HepG2 (cell line): ENCODE data around the gene SCRG1. TPM values are rescaled to one million over a fixed set of nuclear protein-coding genes. Genes with fewer than 3 reads are reported as not detected.

Experiments used
- AGO1 ChIP-seq: fragments of 200-400 bp; formaldehyde crosslinking; IDR thresholded peaks from 2 replicates; pipeline ENCODE4 v1.6.1; 2017; ENCODE audit warnings: mild to moderate bottlenecking, low read depth, low read length, moderate library complexity; ENCODE audit not compliant: poor library complexity, severe bottlenecking
- ARID2 ChIP-seq: sonication (generic); formaldehyde crosslinking; IDR thresholded peaks from 2 replicates; pipeline ENCODE4 v1.8.1; 2022; ENCODE audit warnings: mild to moderate bottlenecking, missing genetic modification reagents, borderline replicate concordance
- HNF1A ChIP-seq, 2 experiments: sonication (generic) in 1 of 2; formaldehyde crosslinking in 1 of 2; IDR thresholded peaks; 2 replicates each; pipeline versions ENCODE4 v1.4.0 to v1.6.1; 2016 to 2020; ENCODE audit warnings: borderline replicate concordance in 1 of 2, low read depth in 1 of 2, mild to moderate bottlenecking in 1 of 2, missing genetic modification reagents in 1 of 2
- KIAA2018 ChIP-seq: sonication (generic); formaldehyde crosslinking; IDR thresholded peaks from 2 replicates; pipeline ENCODE4 v1.5.0; 2020; ENCODE audit warnings: mild to moderate bottlenecking, missing genetic modification reagents, borderline replicate concordance
- MAZ ChIP-seq, 2 experiments: sonication (generic) in 1 of 2; formaldehyde crosslinking in 1 of 2; IDR thresholded peaks; 2 replicates each; pipeline versions ENCODE4 v1.5.0 to v1.6.1; 2012 to 2020; ENCODE audit warnings: low read depth in 2 of 2, mild to moderate bottlenecking in 2 of 2, borderline replicate concordance in 1 of 2, improper control_type of control experiment in 1 of 2, low read length in 1 of 2, missing genetic modification reagents in 1 of 2, moderate library complexity in 1 of 2
- ZNF639 ChIP-seq: conservative IDR thresholded peaks from 2 replicates; pipeline ENCODE4 v1.6.1; 2018; ENCODE audit warnings: missing genetic modification reagents
- ZNF841 ChIP-seq: sonication (generic); formaldehyde crosslinking; IDR thresholded peaks from 2 replicates; pipeline ENCODE4 v1.8.1; 2023; ENCODE audit warnings: missing genetic modification reagents, borderline replicate concordance
- ZSCAN5A ChIP-seq: sonication (generic); formaldehyde crosslinking; IDR thresholded peaks from 2 replicates; pipeline ENCODE4 v1.8.0; 2022; ENCODE audit warnings: mild to moderate bottlenecking, missing genetic modification reagents, borderline replicate concordance
- polyA plus RNA-seq, 8 experiments: library from polyadenylated mRNA; depleted of rRNA in 3 of 8; stranded (reverse) in 7 of 8; unstranded in 1 of 8; fragments of >200 nt; fragmentation: Illumina TruSeq in 4 of 8; extraction: Trizol in 4 of 8; gene quantifications; 2 replicates each; pipeline versions ENCODE4 v1.2.1 to v1.2.3, GENCODE V29; 2011 to 2016; ENCODE audit warnings: low read depth in 4 of 8, missing spikeins in 1 of 8, mixed read lengths in 1 of 8; ENCODE audit not compliant: insufficient read depth in 1 of 8
- total RNA-seq, 5 experiments: library from RNA; depleted of rRNA; stranded (reverse); fragments of >200 nt; fragmentation: Illumina TruSeq; extraction: Trizol; gene quantifications; 2 replicates each; pipeline ENCODE4 v1.2.3, GENCODE V29; 2016; ENCODE audit warnings: low read depth in 1 of 5

The SCRG1 gene
- total and polyA plus RNA-seq, 2 of the 13 experiments (the other 11 are each of a cell fraction or from before 2014, with no cell fraction given): not detected

- TF ChIP-seq HNF1A (IDR thresholded peaks at IDR 0.05; ENCODE audit: low read depth) (no peak), HNF1A (CRISPR knock-in tag; IDR thresholded peaks at IDR 0.05; ENCODE audit: borderline replicate concordance) (no peak; the same call in 1 of the 2 replicates), ZSCAN5A (CRISPR knock-in tag) (no peak), KIAA2018 (CRISPR knock-in tag) (0 out of 2 replicates have a peak, but pooled peaks have one; percentile 51), ZNF841 (CRISPR knock-in tag) (no peak), ARID2 (CRISPR knock-in tag) (no peak), ZNF639 (CRISPR knock-in tag) (no peak; the same call in 1 of the 2 replicates), AGO1 (peak; percentile 73), MAZ (IDR thresholded peaks at IDR 0.05; ENCODE audit: borderline replicate concordance, low read depth, low read length) (no peak), MAZ (CRISPR knock-in tag; IDR thresholded peaks at IDR 0.05; ENCODE audit: low read depth) (0 out of 2 replicates have a peak, but pooled peaks have one; percentile 9)
These were observed 27.4 kb downstream of the SCRG1 start (continued) for GRCh38 chr4:173371292-173372192.
